HCT116 (cell line): ENCODE measurements around the gene CYP1A2. TPM values are rescaled to one million over a fixed set of nuclear protein-coding genes. Genes with fewer than 3 reads are reported as not detected.

Experiments
- ATAC-seq: fragments of 200-7000 bp; cut with Tn5 transposase; 2 replicates; pipeline ENCODE4 v1.9.1; 2020; ENCODE audit warnings: mild to moderate bottlenecking, moderate library complexity
- BruUV-seq: library from RNA; stranded (reverse); fragments of 400-500 nt; replicated peaks from 2 replicates; lab custom pipeline; 2021; lab: Mats Ljungman, UMichigan
- CTCF ChIA-PET: fragments of 300-600 bp; sonication (Branson Sonifier 250); formaldehyde crosslinking; loops from one replicate; lab custom pipeline; 2021; ENCODE audit warnings: antibody characterized with exemption; lab: Charles Lee
- POLR2A ChIA-PET: fragments of 300-600, 350-600 bp; sonication (Branson Sonifier 250); formaldehyde crosslinking; loops from one replicate; lab custom pipeline; 2021; ENCODE audit warnings: antibody characterized with exemption; lab: Charles Lee
- RAD21 ChIA-PET, 2 experiments: fragments of 300-600 bp; sonication (Branson Sonifier 250); formaldehyde crosslinking; loops; one replicate each; lab custom pipeline; 2023; ENCODE audit warnings: low total read pairs in 2 of 2; ENCODE audit not compliant: uncharacterized antibody in 2 of 2, unreplicated experiment in 2 of 2, low non-redundant PET in 1 of 2; lab: Charles Lee
- DNase-seq: peaks from one replicate; pipeline ENCODE4 v3.0.0-alpha.2; 2010; ENCODE audit warnings: low read depth, low spot score
- H2AFZ ChIP-seq: fragments of 200-600 bp; shearing (Covaris generic), sonication (generic); 2 replicates; pipeline ENCODE4 v1.6.1; 2017; ENCODE audit warnings: low read depth, mixed run types, mixed read lengths, antibody characterized with exemption, low read length; ENCODE audit not compliant: poor library complexity, severe bottlenecking
- H3K27ac ChIP-seq: 2 replicates; pipeline ENCODE4 v1.5.1; 2012; ENCODE audit warnings: low read depth, low read length
- H3K27me3 ChIP-seq: fragments of 200-600 bp; sonication (generic); 2 replicates; pipeline ENCODE4 v1.6.1; 2016; ENCODE audit warnings: mixed run types, low read length, mixed read lengths; ENCODE audit not compliant: insufficient read depth
- H3K36me3 ChIP-seq, 2 experiments: fragments of 200-500 bp in 1 of 2; fragments of 200-600 bp in 1 of 2; sonication (Bioruptor generic) in 1 of 2; sonication (generic) in 1 of 2; 2 replicates each; pipeline versions ENCODE4 v1.5.1 to v1.6.1; 2014 to 2016; ENCODE audit warnings: low read length in 2 of 2, inconsistent platforms in 1 of 2, mixed read lengths in 1 of 2, mixed run types in 1 of 2; ENCODE audit not compliant: insufficient read depth in 2 of 2, control insufficient read depth in 1 of 2
- H3K4me1 ChIP-seq, 2 experiments: fragments of 200-600 bp in 1 of 2; sonication (generic) in 1 of 2; 2 replicates each; pipeline versions ENCODE4 v1.5.1 to v1.6.1; 2012 to 2017; ENCODE audit warnings: low read length in 2 of 2, inconsistent platforms in 1 of 2, mild to moderate bottlenecking in 1 of 2, mixed read lengths in 1 of 2, mixed run types in 1 of 2, moderate library complexity in 1 of 2; ENCODE audit not compliant: insufficient read depth in 2 of 2, control insufficient read depth in 1 of 2
- H3K4me2 ChIP-seq: fragments of 200-600 bp; sonication (generic); 2 replicates; pipeline ENCODE4 v1.6.1; 2017; ENCODE audit warnings: mixed run types, low read length, mixed read lengths
- H3K4me3 ChIP-seq, 2 experiments: fragments of 200-600 bp in 1 of 2; sonication (generic) in 1 of 2; replicated peaks in 1 of 2; 2 replicates each; pipeline ENCODE4 v1.5.1; 2011 to 2016; ENCODE audit warnings: low read length in 2 of 2, control low read depth in 1 of 2, low read depth in 1 of 2, mild to moderate bottlenecking in 1 of 2, mixed read lengths in 1 of 2, mixed run types in 1 of 2
- H3K79me2 ChIP-seq: fragments of 200-600 bp; sonication (generic); 2 replicates; pipeline ENCODE4 v1.6.1; 2017; ENCODE audit warnings: mild to moderate bottlenecking, mixed run types, low read length, moderate library complexity, mixed read lengths; ENCODE audit not compliant: insufficient read depth
- H3K9ac ChIP-seq: fragments of 200-600 bp; sonication (generic); 2 replicates; pipeline ENCODE4 v1.6.1; 2016; ENCODE audit warnings: low read length, mixed read lengths
- H3K9me2 ChIP-seq: fragments of 200-600 bp; sonication (generic), shearing (Covaris generic); 2 replicates; pipeline ENCODE4 v1.6.1; 2017; ENCODE audit warnings: mixed run types, mild to moderate bottlenecking, moderate library complexity; ENCODE audit not compliant: insufficient read depth
- H3K9me3 ChIP-seq, 2 experiments: fragments of 200-500 bp in 1 of 2; fragments of 200-600 bp in 1 of 2; sonication (Bioruptor generic) in 1 of 2; sonication (generic) in 1 of 2; 2 replicates each; pipeline ENCODE4 v1.6.1; 2014 to 2017; ENCODE audit warnings: low read length in 2 of 2, mixed read lengths in 2 of 2, inconsistent platforms in 1 of 2, low read depth in 1 of 2, mild to moderate bottlenecking in 1 of 2, mixed run types in 1 of 2, moderate library complexity in 1 of 2; ENCODE audit not compliant: control insufficient read depth in 1 of 2, insufficient read depth in 1 of 2
- H4K20me1 ChIP-seq: fragments of 200-600 bp; sonication (generic), shearing (Covaris generic); 2 replicates; pipeline ENCODE4 v1.6.1; 2017; ENCODE audit warnings: mixed run types, mild to moderate bottlenecking, moderate library complexity; ENCODE audit not compliant: insufficient read depth
- ELF1 ChIP-seq: IDR thresholded peaks from 2 replicates; pipeline ENCODE4 v1.6.1; 2012; ENCODE audit warnings: low read depth, borderline replicate concordance
- EZH2phosphoT487 ChIP-seq: fragments of 200-600 bp; IDR thresholded peaks from 2 replicates; pipeline ENCODE4 v1.6.1; 2018; ENCODE audit warnings: antibody characterized with exemption, borderline replicate concordance
- FOSL1 ChIP-seq: IDR thresholded peaks from 2 replicates; pipeline ENCODE4 v1.6.1; 2012; ENCODE audit warnings: low read depth
- POLR2AphosphoS5 ChIP-seq: IDR thresholded peaks from 2 replicates; pipeline ENCODE4 v1.6.1; 2011; ENCODE audit warnings: mild to moderate bottlenecking, low read depth, low read length, moderate library complexity
- SIN3A ChIP-seq: IDR thresholded peaks from 2 replicates; pipeline ENCODE4 v1.6.1; 2012; ENCODE audit warnings: low read depth
- YY1 ChIP-seq: IDR thresholded peaks from 2 replicates; pipeline ENCODE4 v1.6.1; 2011; ENCODE audit warnings: low read length, low read depth, moderate library complexity, mild to moderate bottlenecking; ENCODE audit not compliant: insufficient replicate concordance; ENCODE audit errors: extremely low read depth
- ZFX ChIP-seq: fragments of 450-650 bp; IDR thresholded peaks from 2 replicates; pipeline ENCODE4 v1.6.1; 2017
- ZNF274 ChIP-seq: fragments of 200-500 bp; sonication (Bioruptor generic); IDR thresholded peaks from 2 replicates; pipeline ENCODE4 v1.6.1; 2014; ENCODE audit warnings: mild to moderate bottlenecking, low read depth, low read length, inconsistent platforms
- intact Hi-C: fragments of 100-400 bp; cut with micrococcal nuclease; formaldehyde crosslinking; loops from 2 replicates; pipeline ENCODE4 v1.10.0; 2022
- total RNA-seq: library from RNA; stranded (reverse); gene quantifications from one replicate; pipeline ENCODE4 v1.2.1, GENCODE V29; 2021; ENCODE audit not compliant: unreplicated experiment
- TF ChIP-seq, protein P1 (sequence below): IDR thresholded peaks from 2 replicates; pipeline ENCODE4 v1.6.1; 2012
- TF ChIP-seq, protein P2 (sequence below): IDR thresholded peaks from 2 replicates; pipeline ENCODE4 v1.6.1; 2012; ENCODE audit warnings: low read depth

CYP1A2 gene
- total RNA-seq, 1 experiment from 2014 or later = not detected

DNA sequence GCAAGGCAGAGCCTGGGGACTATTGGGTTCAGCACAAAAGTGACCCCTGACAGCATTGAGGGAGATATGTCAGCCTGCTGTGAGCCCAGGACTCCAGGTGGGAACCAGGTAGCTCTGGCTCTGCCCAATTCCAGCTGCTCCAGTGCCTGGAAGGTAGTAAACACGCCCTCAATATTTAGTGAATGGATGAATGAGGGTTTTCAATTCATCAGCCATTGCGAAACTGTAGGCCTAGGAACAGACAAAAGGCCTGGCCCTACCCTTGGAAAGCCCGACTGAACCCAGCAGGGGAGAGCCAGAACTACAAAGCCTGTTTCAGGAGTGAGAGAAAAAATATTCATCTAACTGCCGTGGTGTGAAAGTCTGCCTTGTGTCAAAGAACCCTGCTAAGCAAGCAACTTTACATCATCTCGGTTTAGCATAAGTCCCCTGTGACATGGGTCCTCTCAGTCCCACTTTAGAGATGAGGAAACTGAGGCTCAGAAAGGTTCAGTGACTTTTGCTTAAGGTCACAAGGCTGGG lies 25.1 kb downstream of the CYP1A2 start:
- no peaks in the 10 kb centered on the region for H3K79me2 ChIP-seq
- H3K4me1 ChIP-seq = peaks cover 2 to 12% of the 10 kb centered on the region in 2 experiments; a peak in 3 of 4 replicates
- CTCF ChIA-PET = interaction anchor here (6.0 kb wide), 1 partner anchor 177 kb away, joined by 88 read pairs; no protein-coding TSS in a partner anchor
- H3K9me3 ChIP-seq = no peaks in the 10 kb centered on the region
- TF ChIP-seq ZNF274 (no peak), FOSL1 (no peak)
- H3K36me3 ChIP-seq = no peaks in the 10 kb centered on the region
- intact Hi-C loops = no loop called here
- RAD21 ChIA-PET = no interaction called here
- no TSS peak for BruUV-seq
- H2AFZ ChIP-seq = no peak overlapping the region
- no peak for DNase-seq
- no peak overlapping the region for H3K27ac ChIP-seq
- POLR2A ChIA-PET = no interaction called here
- no peak overlapping the region for H3K4me2 ChIP-seq
- H3K27me3 ChIP-seq = no peaks in the 10 kb centered on the region
- H4K20me1 ChIP-seq = no peaks in the 10 kb centered on the region
- no peak overlapping the region for H3K4me3 ChIP-seq
- no peak overlapping the region for H3K9ac ChIP-seq
- no peak for ATAC-seq
- no peaks in the 10 kb centered on the region for H3K9me2 ChIP-seq

DNA sequence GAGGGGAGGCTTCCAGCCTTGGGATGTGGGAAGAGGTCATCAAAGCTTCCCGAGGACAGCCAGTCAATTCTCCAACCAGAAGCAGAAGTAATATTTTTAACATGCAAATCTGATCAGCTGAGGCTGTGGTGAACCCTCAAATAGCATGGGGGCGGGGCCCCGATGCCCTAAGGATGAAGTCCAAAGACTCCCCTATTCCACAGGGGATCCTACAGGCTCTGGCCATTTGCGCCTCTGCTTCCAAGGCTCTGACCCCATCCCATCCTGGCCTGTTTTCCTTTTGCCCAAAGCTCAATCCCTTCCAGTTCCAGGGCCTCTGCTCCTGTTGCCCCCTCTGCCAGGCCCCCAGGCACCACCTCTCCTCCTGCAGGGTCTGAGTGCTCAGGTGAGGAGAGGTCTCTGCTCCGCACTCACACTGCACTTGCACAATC lies 26.5 kb downstream of the CYP1A2 start:
- no peaks in the 10 kb centered on the region for H3K79me2 ChIP-seq
- H3K9ac ChIP-seq = no peak overlapping the region
- no peak overlapping the region for H3K27ac ChIP-seq
- no peaks in the 10 kb centered on the region for H3K9me2 ChIP-seq
- intact Hi-C loops = no loop called here
- no peaks in the 10 kb centered on the region for H3K36me3 ChIP-seq
- DNase-seq (no peak), ATAC-seq (no peak)
- H3K9me3 ChIP-seq = no peaks in the 10 kb centered on the region
- H3K4me3 ChIP-seq = no peak overlapping the region
- TF ChIP-seq SIN3A (no peak), ZFX (no peak), EZH2phosphoT487 (no peak), ELF1 (no peak), POLR2AphosphoS5 (no peak), YY1 (no peak)
- TF ChIP-seq, protein P1, sequence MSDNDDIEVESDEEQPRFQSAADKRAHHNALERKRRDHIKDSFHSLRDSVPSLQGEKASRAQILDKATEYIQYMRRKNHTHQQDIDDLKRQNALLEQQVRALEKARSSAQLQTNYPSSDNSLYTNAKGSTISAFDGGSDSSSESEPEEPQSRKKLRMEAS = no peak
- TF ChIP-seq, protein P2, sequence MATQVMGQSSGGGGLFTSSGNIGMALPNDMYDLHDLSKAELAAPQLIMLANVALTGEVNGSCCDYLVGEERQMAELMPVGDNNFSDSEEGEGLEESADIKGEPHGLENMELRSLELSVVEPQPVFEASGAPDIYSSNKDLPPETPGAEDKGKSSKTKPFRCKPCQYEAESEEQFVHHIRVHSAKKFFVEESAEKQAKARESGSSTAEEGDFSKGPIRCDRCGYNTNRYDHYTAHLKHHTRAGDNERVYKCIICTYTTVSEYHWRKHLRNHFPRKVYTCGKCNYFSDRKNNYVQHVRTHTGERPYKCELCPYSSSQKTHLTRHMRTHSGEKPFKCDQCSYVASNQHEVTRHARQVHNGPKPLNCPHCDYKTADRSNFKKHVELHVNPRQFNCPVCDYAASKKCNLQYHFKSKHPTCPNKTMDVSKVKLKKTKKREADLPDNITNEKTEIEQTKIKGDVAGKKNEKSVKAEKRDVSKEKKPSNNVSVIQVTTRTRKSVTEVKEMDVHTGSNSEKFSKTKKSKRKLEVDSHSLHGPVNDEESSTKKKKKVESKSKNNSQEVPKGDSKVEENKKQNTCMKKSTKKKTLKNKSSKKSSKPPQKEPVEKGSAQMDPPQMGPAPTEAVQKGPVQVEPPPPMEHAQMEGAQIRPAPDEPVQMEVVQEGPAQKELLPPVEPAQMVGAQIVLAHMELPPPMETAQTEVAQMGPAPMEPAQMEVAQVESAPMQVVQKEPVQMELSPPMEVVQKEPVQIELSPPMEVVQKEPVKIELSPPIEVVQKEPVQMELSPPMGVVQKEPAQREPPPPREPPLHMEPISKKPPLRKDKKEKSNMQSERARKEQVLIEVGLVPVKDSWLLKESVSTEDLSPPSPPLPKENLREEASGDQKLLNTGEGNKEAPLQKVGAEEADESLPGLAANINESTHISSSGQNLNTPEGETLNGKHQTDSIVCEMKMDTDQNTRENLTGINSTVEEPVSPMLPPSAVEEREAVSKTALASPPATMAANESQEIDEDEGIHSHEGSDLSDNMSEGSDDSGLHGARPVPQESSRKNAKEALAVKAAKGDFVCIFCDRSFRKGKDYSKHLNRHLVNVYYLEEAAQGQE = no peak
- ChIA-PET RAD21 (no interaction called here), POLR2A (no interaction called here), CTCF (no interaction called here)
- H3K4me1 ChIP-seq = peaks cover 2 to 12% of the 10 kb centered on the region in 2 experiments; a peak in 3 of 4 replicates
- no TSS peak for BruUV-seq
- no peak overlapping the region for H2AFZ ChIP-seq
- H3K27me3 ChIP-seq = no peaks in the 10 kb centered on the region
- no peaks in the 10 kb centered on the region for H4K20me1 ChIP-seq
- no peak overlapping the region for H3K4me2 ChIP-seq
